PC-9 (cell line): ENCODE measurements around the gene FAM9A.

Source experiments
- CTCF ChIP-seq: fragments of 200-600 bp; sonication (generic); conservative IDR thresholded peaks from 2 replicates; pipeline ENCODE4 v1.6.1; 2017; ENCODE audit warnings: mixed run types, antibody characterized with exemption, mild to moderate bottlenecking, moderate library complexity
- EZH2 ChIP-seq: fragments of 200-600 bp; sonication (generic); IDR thresholded peaks from 2 replicates; pipeline ENCODE4 v1.8.0; 2017; ENCODE audit warnings: antibody characterized with exemption, low read depth

GRCh38 chrX:8748855-8749254 lies 52.3 kb downstream of the FAM9A start:
- TF ChIP-seq CTCF, result peak; percentile 70
- no peak for TF ChIP-seq EZH2
